Transverse colon (tissue), 4 donors: ENCODE measurements around the gene PHF13.
"Not testable (repeated sequence)": the region's sequence is repeated elsewhere in the genome, so short reads cannot be mapped to it uniquely, and the experiment has no call there.

ENCODE experiments used
- CTCF ChIP-seq, 5 experiments: fragments of 200-600 bp in 3 of 5; fragments of 450-650 bp in 2 of 5; sonication (generic) in 3 of 5; IDR thresholded peaks; 1 replicate in 2 of 5; 2 replicates in 3 of 5; pipeline ENCODE4 v1.5.1; 2016 to 2017; ENCODE audit warnings: antibody characterized with exemption in 5 of 5, inconsistent platforms in 3 of 5, mild to moderate bottlenecking in 2 of 5, moderate library complexity in 1 of 5
- EP300 ChIP-seq: sonication (generic); formaldehyde crosslinking; IDR thresholded peaks from one replicate; pipeline ENCODE4 v1.6.1; 2017; ENCODE audit warnings: antibody characterized with exemption, low read depth
- POLR2A ChIP-seq: fragments of 450-650 bp; IDR thresholded peaks from one replicate; pipeline ENCODE4 v1.6.1; 2016; ENCODE audit warnings: antibody characterized with exemption, mild to moderate bottlenecking, moderate library complexity
- POLR2AphosphoS5 ChIP-seq, 3 donors: sonication (generic); formaldehyde crosslinking; IDR thresholded peaks; one replicate each; pipeline ENCODE4 v1.6.1; 2016; ENCODE audit warnings: antibody characterized with exemption in 3 of 3

DNA sequence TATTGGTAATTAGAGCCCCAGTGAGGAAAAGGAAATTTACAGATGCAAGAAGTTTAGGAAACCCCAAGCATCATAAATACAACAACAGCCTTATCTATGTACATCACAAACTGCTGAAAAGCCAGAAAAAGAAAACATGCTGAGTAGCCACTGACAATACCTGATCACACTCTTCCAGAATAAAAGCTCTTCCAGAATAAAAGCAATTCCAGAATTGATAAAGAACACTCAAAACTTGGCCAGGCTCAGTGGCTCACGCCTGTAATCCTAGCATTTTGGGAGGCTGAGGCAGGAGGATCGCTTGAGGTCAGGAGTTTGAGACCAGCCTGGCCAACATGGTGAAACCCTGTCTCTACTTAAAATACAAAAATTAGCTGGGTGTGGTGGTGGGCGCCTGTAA, 27.3 kb downstream of the PHF13 start:
- TF ChIP-seq POLR2A; CTCF (IDR thresholded peaks at IDR 0.05); POLR2AphosphoS5 (IDR thresholded peaks at IDR 0.05); EP300: not testable (repeated sequence)
